WI38 (cell line): ENCODE data around the gene PHKG2.

ENCODE experiments used
- H3K4me3 ChIP-seq: 2 replicates; pipeline ENCODE4 v1.5.1; 2011; ENCODE audit warnings: low read depth, mild to moderate bottlenecking, control low read depth, low read length
- TF ChIP-seq, protein P1 (sequence below): IDR thresholded peaks from 2 replicates; pipeline ENCODE4 v1.5.1; 2012; ENCODE audit warnings: low read depth, mild to moderate bottlenecking, control low read depth, low read length

PHKG2 gene

DNA sequence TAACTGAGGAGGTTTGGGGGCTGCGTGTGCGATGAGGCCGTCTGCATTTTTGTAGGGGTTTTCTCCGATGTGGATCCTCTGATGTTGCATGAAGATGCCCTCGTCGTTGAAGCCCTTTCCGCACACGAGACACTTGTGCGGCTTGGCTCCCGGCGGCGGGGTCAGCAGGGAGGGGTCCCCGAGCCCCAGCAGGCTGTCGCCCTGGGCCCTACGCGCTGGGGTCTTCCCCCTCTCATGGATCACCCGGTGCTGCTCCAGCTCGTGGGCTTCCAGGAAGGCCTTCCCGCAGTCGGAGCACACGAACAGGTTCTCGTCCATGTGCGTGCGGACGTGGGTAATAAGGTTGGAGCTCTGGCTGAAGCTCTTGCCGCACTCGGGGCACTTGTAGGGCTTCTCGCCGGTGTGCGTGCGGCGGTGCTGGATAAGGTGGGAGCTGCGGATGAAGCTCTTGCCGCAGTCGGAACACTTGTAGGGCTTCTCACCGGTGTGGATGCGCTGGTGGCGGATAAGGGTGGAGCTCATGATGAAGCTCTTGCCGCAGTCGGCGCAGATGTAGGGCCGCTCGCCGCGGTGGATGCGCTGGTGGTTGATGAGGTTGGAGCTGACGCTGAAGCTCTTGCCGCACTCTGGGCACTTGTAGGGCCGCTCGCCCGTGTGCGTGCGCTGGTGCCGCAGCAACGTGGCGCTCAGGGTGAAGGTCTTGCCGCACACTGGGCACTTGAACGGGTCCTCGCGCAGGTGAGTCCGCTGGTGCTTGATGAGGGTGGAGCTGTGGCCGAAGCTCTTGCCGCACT is 34.5 kb downstream of the PHKG2 start:
- H3K4me3 ChIP-seq, result no peak overlapping the region
- TF ChIP-seq, protein P1, sequence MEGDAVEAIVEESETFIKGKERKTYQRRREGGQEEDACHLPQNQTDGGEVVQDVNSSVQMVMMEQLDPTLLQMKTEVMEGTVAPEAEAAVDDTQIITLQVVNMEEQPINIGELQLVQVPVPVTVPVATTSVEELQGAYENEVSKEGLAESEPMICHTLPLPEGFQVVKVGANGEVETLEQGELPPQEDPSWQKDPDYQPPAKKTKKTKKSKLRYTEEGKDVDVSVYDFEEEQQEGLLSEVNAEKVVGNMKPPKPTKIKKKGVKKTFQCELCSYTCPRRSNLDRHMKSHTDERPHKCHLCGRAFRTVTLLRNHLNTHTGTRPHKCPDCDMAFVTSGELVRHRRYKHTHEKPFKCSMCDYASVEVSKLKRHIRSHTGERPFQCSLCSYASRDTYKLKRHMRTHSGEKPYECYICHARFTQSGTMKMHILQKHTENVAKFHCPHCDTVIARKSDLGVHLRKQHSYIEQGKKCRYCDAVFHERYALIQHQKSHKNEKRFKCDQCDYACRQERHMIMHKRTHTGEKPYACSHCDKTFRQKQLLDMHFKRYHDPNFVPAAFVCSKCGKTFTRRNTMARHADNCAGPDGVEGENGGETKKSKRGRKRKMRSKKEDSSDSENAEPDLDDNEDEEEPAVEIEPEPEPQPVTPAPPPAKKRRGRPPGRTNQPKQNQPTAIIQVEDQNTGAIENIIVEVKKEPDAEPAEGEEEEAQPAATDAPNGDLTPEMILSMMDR, result no peak

DNA sequence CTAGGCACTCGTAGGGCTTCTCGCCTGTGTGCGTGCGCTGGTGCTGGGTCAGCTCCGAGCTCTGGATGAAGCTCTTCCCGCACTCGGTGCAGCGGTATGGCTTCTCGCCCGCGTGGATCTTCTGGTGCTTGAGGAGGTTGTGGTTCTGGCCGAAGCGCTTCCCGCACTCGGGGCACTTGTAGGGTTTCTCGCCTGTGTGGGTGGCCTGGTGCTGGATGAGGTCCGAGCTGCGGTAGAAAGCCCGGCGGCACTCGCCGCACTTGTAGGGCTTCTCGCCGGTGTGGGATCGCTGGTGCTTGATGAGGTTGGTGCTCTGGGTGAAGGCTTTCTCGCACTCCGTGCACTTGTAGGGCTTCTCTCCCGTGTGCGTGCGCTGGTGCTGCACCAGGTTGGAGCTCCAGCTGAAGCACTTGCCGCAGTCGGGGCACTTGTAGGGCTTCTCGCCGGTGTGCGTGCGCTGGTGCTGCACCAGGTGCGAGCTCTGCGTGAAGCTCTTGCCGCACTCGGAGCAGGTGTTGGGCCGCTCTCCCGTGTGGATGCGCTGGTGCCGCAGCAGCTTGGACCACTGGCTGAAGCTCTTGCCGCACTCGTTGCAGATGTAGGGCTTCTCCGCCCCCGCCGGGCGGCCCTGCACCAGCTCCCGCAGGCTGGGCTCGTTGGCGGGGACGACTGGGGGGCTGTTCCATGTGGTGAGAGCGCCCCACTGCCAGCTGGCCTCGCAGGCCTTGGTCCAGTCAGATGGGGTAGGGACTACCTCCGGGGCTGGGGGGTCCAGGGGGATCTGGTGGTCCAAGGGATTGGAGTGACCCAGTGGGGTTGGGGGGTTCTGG is 35.3 kb downstream of the PHKG2 start:
- H3K4me3 ChIP-seq, result no peak overlapping the region
- TF ChIP-seq, protein P1, result no peak

DNA sequence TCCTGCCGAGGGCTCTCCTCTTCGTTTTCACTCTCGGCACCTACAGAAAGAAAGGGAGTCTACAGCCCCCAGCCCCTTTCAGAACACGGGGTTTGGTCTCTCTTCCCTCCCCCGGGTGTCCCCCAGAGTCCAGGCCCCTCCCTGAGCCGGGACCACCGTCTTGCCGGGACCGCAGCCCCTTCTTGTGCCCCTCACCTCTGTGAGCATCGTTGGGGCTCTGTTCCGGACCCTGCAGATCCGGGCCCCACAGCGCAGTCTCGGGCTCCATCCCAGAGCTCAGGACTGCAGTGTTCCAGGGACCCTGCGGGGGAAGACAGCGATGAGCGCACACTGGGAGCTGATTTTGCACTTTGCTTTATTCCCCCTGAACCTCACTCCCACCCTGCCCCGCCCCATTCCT is 36.0 kb downstream of the PHKG2 start:
- TF ChIP-seq, protein P1, result no peak

DNA sequence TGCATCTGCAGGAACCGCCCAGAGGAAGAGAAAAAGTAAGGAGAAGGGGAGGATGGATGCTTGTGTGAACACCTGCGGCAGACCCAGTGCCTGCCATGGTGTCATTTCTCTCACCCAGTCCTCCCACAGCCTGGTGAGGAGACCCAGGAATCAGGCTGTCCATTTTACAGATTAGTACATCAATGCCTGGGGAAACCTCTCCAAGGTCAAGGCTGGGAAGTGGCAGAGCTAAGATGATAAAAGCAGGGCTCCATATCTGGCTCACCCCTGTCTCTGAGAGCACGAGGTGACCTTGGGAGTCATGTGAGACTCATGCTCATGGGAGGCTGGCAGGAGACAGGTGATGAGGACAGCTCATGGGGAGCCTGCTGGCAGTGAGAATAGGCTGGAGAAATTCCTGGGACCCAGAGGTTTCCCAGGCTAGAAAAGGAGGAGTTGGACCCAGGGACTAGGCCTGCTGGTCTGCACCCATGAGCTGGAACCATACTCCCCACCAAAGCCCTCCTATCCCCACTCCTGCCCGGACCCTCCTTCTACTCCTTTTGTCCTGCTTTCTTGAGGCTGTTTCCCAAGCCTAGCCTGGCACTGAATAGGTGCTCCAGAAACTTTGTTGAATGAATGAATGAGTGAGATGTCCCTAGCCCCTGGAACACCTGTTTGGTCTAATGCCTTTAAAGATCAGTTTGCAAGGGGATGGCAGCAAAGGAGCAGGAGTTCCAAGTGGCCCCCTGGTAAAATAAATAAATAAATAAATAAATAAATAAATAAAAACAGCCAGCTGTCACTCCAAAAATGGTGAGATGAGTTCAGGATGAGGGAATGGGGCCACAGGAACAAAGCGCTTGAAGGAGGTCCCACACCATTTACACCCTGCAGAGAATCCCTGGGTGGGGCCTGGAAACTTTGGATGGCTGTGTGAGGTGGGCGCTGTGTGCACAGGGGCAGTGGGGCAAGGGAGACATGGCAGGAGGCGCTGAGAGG is 37.2 kb downstream of the PHKG2 start:
- TF ChIP-seq, protein P1, result no peak
- H3K4me3 ChIP-seq, result peak overlapping the region; percentile 94

More for the DNA sequence above, 36.0 kb downstream of the PHKG2 start:
- no peak overlapping the region for H3K4me3 ChIP-seq

DNA sequence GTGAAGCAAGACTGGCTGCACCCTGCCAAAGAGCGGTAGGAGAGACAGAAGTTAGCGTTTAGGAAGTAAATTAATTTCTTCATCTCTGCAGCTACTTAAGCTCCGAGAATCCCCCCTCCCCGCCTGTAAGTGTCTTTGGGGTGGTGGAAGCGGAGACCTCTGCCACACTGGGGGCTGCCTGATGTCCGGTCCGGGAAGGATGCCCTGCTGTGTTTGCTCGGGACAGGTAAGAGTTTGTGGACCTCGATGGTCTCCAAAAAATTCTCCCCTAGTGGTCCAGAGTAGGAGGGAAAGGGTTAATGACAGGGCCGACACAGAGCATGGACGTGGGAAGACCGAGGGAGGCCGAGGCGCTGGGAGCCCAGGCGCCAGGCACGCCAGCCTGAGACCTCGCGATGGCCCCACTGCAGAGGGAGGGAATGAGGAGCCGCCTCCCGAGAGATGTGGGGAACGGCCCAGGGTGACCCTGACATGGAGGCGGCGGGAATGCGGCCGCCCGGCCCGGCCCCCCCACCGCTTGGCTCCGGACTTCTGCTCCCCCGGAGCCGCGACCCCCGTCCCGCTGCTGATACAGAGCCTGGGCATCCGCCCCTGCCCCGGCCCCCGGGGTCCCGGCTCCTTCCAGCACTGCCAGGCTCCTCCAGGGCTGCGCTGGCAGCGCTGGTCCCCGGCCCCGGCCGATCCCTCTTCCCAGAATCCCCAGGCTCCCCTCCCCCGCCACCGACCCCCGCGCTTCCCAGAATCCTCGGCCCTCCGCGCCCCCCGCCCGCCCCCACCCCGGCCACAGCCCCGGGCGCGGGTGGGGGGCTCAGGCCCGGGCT is 38.1 kb downstream of the PHKG2 start:
- TF ChIP-seq, protein P1, result no peak
- peak overlapping the region; percentile 94 for H3K4me3 ChIP-seq

DNA sequence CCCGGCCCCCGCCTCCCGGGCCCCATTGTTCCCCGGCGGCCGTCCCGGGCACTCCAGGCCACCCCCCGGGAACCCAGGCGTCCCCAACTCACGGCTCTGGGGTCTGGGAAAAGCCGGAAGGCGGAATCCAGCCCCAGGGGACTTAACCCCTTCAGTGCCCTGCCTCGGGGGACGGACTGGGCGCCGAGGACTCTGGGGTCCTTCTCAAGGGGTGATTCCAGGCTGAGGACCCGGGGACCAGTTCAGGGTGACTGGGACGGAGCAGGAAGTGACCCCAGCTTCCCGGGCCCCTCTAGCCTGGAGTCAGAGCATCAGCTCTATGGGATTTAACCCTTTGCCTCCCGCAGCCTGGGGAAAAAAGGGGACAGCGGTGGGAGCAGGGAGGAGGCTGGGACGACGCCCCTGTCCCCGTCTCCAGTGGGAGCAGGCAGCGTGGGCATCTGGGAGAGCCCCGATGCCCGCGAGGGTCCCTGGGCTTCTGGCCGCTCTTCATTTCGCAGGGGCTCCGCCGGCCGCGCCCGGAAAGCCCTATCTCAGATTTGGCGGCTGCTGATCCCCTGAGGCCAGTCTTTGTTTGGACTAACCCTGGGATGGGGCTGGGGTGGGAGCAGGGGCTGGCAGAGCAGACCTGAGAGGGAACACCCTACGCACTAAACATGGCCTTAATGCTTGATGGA is 38.8 kb downstream of the PHKG2 start, which contains the start of gene ZNF629:
Gene ZNF629, minus strand, starts transcription at position 270 of the 677 bp plus-strand sequence. CDS start 2,723 bp downstream, outside the sequence.
- peak within 1 kb of the TSS; percentile 94 for H3K4me3 ChIP-seq
- TF ChIP-seq, protein P1, result no peak
